LNCaP clone FGC (cell line): ENCODE measurements around the gene NME3.
"Not testable (repeated sequence)": the region's sequence is repeated elsewhere in the genome, so short reads cannot be mapped to it uniquely, and the experiment has no call there.

Experiments used
- DNase-seq: peaks from one replicate; pipeline ENCODE4 v3.0.0-alpha.2; 2011; ENCODE audit warnings: low read depth
- H3K4me3 ChIP-seq: 2 replicates; pipeline ENCODE4 v1.5.1; 2011; ENCODE audit warnings: mild to moderate bottlenecking, low read depth, low read length, control low read depth
- CTCF ChIP-seq: IDR thresholded peaks from 2 replicates; pipeline ENCODE4 v1.5.1; 2012; ENCODE audit warnings: mild to moderate bottlenecking; ENCODE audit not compliant: control insufficient read depth, insufficient read depth; ENCODE audit errors: extremely low read depth

Gene NME3

GRCh38 chr16:1740781-1741490 lies 30.4 kb downstream of the NME3 start:
- H3K4me3 ChIP-seq: no peak overlapping the region
- no peak for DNase-seq
- no peak for TF ChIP-seq CTCF

- DNase-seq: no peak
- no peak for TF ChIP-seq CTCF
- H3K4me3 ChIP-seq: no peak overlapping the region
Measured at GRCh38 chr16:1740234-1740633, 31.1 kb downstream of the NME3 start.

DNA sequence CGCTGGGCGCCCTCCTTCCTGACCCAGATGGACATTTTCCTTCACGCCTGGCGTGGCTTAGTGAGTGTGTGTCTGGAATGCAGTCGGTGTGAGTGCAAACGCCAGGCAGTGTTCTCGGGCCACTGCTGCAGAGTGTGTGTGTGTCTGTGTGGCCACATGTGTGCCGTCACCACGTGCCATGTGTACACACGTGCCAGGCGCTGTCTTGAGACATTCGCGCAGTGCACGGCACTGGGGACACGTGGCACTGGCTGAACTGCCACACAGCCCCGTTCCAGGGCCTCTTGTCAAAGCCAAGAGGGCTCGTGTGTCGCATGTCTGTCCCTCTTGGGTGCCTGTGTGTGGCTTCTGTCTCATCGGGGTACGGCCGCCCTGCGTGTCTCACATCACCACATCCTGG lies 36.5 kb downstream of the NME3 start:
- TF ChIP-seq CTCF: no peak
- no peak overlapping the region for H3K4me3 ChIP-seq
- DNase-seq: no peak

GRCh38 chr16:1734123-1734522 lies 37.2 kb downstream of the NME3 start:
- TF ChIP-seq CTCF: no peak
- no peak for DNase-seq
- H3K4me3 ChIP-seq: no peak overlapping the region

DNA sequence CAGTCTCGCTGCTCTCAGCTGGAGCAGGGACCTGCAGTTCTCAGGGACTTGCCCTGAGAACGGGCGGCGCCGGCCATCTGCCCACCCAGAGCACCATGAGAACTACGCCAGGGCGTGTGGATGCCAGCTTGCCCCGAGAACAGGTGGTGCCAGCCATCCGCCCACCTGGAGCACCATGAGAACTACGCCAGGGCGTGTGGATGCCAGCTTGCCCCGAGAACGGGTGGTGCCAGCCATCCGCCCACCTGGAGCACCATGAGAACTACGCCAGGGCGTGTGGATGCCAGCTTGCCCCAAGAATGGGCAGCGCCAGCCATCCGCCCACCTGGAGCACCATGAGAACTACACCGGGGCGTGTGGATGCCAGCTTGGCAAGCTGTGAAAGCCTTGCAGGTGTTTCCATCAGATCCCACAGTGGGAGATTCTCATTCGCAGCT lies 38.8 kb downstream of the NME3 start:
- not testable (repeated sequence) for DNase-seq, H3K4me3 ChIP-seq

GRCh38 chr16:1732071-1732470 lies 39.3 kb downstream of the NME3 start:
- no peak for DNase-seq
- no peak for TF ChIP-seq CTCF
- H3K4me3 ChIP-seq: no peak overlapping the region

DNA sequence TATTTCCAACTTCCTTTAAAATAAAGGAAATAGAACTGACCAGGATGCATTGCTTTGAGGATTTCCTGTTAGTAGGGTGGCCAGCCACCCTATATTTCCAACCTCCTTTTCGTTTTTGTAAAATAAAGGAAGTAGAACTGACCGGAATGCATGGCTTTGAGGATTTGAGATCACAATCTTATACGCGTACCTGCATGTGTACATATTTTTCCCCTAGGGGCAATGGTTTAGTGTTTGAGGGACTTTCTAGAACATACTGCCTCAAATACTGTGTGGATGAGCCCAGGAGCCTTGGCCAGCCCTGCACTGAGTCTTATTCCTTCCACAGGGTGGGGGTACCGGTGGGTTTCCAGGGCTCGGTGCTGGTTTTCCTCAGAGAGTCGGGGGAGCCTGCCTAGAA lies 39.7 kb downstream of the NME3 start:
- H3K4me3 ChIP-seq: no peak overlapping the region
- no peak for TF ChIP-seq CTCF
- no peak for DNase-seq

DNA sequence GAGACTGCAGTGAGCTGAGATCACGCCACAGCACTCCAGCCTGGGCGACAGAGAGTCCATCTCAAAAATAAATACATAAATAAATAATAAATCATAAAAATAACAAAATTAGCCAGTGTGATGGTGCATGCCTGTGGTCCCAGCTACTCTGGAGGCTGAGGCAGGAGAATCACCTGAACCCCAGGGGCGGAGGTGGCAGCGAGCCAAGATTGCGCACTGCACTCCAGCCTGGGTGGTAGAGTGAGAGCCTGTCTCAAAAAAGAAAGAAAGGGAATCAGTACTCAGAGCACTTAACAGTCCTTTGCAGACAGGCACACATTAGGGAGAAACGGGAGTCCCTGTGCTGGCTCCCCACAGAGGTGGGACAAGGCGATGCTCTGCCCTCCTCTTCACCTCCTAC lies 40.3 kb downstream of the NME3 start:
- no peak overlapping the region for H3K4me3 ChIP-seq
- TF ChIP-seq CTCF: no peak
- DNase-seq: no peak
